D721Med (cell line): ENCODE data around the gene TMED8.
A peak's percentile ranks its signal among the peaks of the same experiment; 100 is the strongest.

Source experiments
- DNase-seq: peaks from one replicate; pipeline ENCODE4 v3.0.0; 2011; ENCODE audit warnings: low spot score; ENCODE audit not compliant: insufficient read length
- FAIRE-seq: peaks from 2 replicates; lab custom pipeline; 2011; peaks lifted over from hg19 to GRCh38; lab: Jason Lieb, UNC
- CTCF ChIP-seq: IDR thresholded peaks from 2 replicates; pipeline ENCODE4 v1.5.1; 2012; ENCODE audit warnings: mild to moderate bottlenecking, control low read depth; ENCODE audit not compliant: insufficient read depth; ENCODE audit errors: missing control alignments

TMED8 gene

DNA sequence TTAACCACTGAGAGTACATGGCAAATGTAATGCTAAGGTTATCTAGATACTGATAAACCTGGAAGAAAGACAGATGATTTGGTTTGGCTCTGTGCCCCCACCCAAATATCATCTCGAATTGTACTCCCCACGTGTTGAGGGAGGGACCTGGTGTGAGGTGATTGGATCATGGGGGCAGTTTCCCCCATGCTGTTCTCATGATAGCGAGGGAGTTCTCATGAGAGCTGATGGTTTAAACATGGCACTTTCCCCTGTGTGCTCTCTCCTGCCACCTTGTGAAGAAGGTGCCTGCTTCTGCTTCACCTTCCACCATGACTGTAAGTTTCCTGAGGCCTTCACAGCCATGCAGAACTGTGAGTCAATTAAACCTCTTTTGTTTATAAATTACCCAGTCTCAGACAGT, 32.2 kb upstream of the TMED8 start:
- DNase-seq (no peak), FAIRE-seq (no peak)
- peak; percentile 45 for TF ChIP-seq CTCF

- no peak for TF ChIP-seq CTCF
- FAIRE-seq (no peak), DNase-seq (no peak)
These were observed 30.3 kb upstream of the TMED8 start for GRCh38 chr14:77407158-77407557.

GRCh38 chr14:77406718-77407117, 29.8 kb upstream of the TMED8 start:
- TF ChIP-seq CTCF: no peak
- DNase-seq: no peak
- no peak for FAIRE-seq

DNA sequence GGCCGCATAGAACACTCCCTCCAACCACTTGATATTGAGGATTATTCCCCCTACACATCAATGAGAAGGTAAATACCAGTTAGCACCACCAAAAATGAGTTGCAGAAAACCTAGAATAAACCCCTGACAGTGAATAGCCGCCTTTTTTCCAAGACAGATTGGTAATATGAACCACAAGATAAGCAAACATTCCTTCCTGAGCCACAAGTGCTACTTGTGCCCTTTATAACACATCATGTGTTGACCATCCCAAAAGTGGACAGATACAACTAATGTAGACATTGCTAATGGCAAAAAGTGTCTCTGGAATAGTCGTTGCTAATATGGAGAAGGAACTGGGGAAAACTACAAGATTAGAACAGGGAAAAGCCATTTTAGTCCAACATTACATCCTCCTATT, 29.2 kb upstream of the TMED8 start:
- FAIRE-seq (no peak), DNase-seq (no peak)
- TF ChIP-seq CTCF: no peak

GRCh38 chr14:77403768-77404167, 26.9 kb upstream of the TMED8 start:
- FAIRE-seq (no peak), DNase-seq (no peak)
- TF ChIP-seq CTCF: no peak

GRCh38 chr14:77400216-77400615, 23.3 kb upstream of the TMED8 start:
- DNase-seq (no peak), FAIRE-seq (no peak)
- no peak for TF ChIP-seq CTCF

DNA sequence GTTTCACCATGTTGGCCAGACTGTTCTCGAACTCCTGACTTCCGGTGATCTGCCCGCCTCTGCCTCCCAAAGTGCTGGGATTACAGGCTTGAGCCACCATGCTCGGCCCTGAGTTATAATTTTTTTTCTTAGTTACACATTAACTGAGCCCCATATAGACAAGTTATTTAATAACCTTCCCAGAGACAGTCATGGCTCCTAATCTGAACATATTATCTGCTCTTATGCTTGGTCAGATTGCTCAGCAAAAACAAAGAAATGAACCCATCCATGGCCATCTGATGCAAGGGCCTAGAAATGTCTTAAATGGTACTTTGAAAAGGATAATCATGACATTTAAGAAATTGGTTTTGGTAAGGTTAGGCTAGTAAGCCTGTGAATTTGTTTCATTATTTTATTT, 13.3 kb upstream of the TMED8 start:
- FAIRE-seq (no peak), DNase-seq (no peak)
- TF ChIP-seq CTCF: no peak
